ENCODE data around the gene PTGIS.

PTGIS gene

DNA sequence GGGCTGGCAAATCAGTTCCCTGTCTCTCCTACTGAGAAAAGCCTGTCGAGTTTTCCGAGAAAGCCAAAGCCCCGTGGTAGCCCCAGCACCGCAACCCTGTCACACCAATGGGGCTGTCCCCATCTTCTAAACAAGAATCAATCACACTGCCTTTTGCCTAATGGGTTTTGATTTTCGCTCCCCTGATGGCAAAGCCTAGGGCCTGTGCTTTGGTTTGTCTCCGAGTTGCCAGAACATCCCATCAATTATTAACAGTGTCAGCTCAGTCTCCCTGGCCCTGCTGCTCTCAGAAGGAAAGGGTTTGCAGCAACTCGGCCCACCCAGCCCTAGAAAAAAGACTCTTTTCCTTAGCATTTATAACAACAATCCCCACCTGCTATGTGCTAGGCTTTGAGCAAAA, 89.7 kb downstream of the PTGIS start:
- Mint-ChIP-seq H3K4me1 (ENCODE audit: low read depth in 2 of 2) (peaks cover 2 to 4% of the 10 kb centered on the region in 2 donors), H3K36me3 (ENCODE audit: insufficient read depth) (peaks cover 3% of the 10 kb centered on the region), H3K9me3 (no peaks in the 10 kb centered on the region), H3K4me3 (no peak overlapping the region), H3K27ac (no peak overlapping the region), H3K27me3 (peaks cover 67 to 81% of the 10 kb centered on the region in 2 donors)
- no peak for ATAC-seq (replicated peaks)
- DNase-seq = no peak

DNA sequence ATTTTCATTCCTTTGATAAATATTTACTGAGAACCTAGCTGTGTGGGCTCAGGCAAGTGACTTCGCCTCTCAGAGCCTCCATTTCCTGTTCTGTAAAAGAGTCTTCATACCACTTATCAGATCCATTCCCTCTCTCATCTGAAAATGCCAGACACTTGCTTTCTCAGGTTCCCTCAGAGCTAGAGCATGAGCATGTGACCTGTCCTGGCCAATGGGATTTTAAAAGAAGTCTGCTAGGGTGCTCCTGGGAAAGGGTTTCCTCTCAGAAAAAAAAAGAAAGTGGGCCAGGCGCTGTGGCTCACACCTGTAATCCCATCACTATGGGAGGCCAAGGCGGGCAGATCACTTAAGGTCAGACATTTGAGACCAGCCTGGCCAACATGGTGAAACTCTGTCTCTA, 90.7 kb downstream of the PTGIS start:
- Mint-ChIP-seq H3K9me3 (no peaks in the 10 kb centered on the region), H3K27ac (no peak overlapping the region), H3K4me3 (no peak overlapping the region), H3K27me3 (peaks cover 71 to 74% of the 10 kb centered on the region in 2 donors), H3K4me1 (ENCODE audit: low read depth in 2 of 2) (peaks cover 0 to 2% of the 10 kb centered on the region in 2 donors), H3K36me3 (ENCODE audit: insufficient read depth) (peaks cover 3% of the 10 kb centered on the region)
- ATAC-seq (replicated peaks) = no peak
- no peak for DNase-seq

DNA sequence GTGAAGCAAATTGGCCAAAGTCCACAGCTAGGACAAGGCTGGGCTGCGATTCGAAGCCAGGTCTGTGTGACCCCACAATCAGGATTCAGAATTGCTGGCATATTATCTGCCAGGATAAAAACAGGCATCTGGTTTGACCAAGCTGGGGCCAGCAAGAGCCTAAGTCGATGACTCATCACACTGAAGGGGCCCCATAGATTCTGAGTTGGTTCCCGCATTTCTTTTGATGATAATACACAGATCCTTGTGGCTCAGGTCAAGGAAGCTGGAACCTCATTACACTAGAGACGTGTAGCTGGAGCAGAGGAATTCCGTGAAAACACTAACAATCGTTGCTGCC, 92.0 kb downstream of the PTGIS start:
- no peaks in the 10 kb centered on the region for H3K4me1 Mint-ChIP-seq (ENCODE audit: low read depth in 2 of 2)
- H3K27me3 Mint-ChIP-seq = peaks cover 65 to 71% of the 10 kb centered on the region in 2 donors
- H3K36me3 Mint-ChIP-seq (ENCODE audit: insufficient read depth) = peaks cover 3% of the 10 kb centered on the region
- ATAC-seq (replicated peaks) (no peak), DNase-seq (no peak)
- no peak overlapping the region for H3K4me3 Mint-ChIP-seq
- H3K9me3 Mint-ChIP-seq = no peaks in the 10 kb centered on the region
- no peak overlapping the region for H3K27ac Mint-ChIP-seq

DNA sequence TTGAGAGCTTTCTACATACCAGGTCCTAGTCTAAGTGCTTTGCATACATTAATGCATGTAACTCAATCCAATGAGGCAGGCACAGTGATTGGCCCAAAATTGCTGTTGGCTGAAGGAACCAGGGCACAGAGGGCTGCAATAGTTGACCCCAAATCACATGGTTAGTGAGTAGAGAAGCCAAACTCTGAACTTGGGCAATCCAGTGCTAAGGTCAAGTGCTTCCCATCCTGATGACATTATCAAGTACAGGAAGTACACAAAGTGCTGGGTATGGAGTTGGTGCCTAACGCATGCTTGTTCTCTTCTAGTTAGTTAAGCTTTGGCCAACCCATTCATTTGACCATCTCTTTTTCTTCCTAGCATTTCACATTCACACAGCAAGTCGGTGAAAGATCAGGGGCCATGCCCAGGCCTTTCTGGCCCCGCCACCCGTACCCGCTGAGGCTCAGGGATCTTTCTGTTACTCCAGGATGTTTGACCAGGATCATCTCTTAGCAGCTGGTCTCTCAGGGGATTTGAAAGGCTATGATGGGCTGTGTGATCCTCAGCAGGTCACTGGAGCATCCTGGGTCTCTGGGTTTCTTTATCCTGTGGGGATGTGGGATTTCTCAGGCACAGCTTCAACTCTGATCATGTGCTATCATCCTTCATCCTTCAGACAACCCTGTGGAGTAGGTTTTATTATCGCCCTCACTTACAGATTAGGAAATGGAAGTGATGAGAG, 92.5 kb downstream of the PTGIS start:
- Mint-ChIP-seq H3K27ac (no peak overlapping the region), H3K27me3 (peaks cover 65 to 71% of the 10 kb centered on the region in 2 donors)

DNA sequence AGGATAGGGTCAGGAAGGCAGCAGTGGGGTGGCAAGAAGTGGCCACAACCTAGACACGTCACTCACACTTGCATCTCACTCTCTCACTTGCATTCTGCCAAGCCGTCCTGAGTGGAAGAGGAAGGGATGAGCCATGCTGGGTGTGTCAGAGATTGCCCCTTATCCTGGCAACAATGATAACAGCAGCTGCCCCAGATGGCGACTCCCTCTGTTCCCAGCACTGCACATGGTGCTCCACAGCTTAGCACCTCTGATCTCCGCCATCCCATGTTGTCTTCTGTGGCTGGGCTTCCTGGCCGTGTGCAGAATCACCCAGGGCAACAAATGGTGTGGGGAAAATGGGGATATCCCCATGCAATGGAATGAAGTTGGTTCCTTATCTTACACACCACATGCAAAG, 96.5 kb downstream of the PTGIS start:
- H3K27me3 Mint-ChIP-seq = peaks cover 50 to 77% of the 10 kb centered on the region in 2 donors
- H3K4me3 Mint-ChIP-seq = no peak overlapping the region
- ATAC-seq (replicated peaks) (no peak), DNase-seq (no peak)
- H3K4me1 Mint-ChIP-seq (ENCODE audit: low read depth in 2 of 2) = no peaks in the 10 kb centered on the region
- H3K9me3 Mint-ChIP-seq = no peaks in the 10 kb centered on the region
- H3K36me3 Mint-ChIP-seq (ENCODE audit: insufficient read depth) = no peaks in the 10 kb centered on the region
- no peak overlapping the region for H3K27ac Mint-ChIP-seq

More for the DNA sequence above, 92.5 kb downstream of the PTGIS start:
- DNase-seq (no peak), ATAC-seq (replicated peaks) (no peak)
- no peaks in the 10 kb centered on the region for H3K4me1 Mint-ChIP-seq (ENCODE audit: low read depth in 2 of 2)
- H3K9me3 Mint-ChIP-seq = no peaks in the 10 kb centered on the region
- H3K4me3 Mint-ChIP-seq = no peak overlapping the region
- H3K36me3 Mint-ChIP-seq (ENCODE audit: insufficient read depth) = peaks cover 3% of the 10 kb centered on the region

DNA sequence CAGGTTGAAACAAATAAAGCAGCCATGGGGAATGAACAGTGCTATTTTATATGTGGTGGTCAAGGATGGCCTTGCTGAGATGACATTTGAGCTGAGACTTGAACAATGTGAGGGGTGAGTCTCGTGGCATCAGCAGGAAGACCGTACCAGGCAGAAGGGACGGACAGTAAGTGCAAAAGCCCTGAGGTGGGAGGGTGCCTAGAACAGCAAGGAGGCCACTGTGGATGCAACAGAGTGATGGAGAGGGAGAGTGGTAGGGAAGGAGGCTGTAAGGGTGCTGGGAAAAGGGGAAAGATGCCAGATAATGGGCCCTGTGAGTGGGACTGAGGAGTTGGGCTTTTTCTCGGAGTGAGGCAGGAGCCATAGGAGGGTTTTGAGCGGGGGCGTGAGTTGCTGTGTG, 97.0 kb downstream of the PTGIS start:
- Mint-ChIP-seq H3K4me1 (ENCODE audit: low read depth in 2 of 2) (no peaks in the 10 kb centered on the region), H3K36me3 (ENCODE audit: insufficient read depth) (no peaks in the 10 kb centered on the region), H3K9me3 (no peaks in the 10 kb centered on the region), H3K27me3 (peaks cover 50 to 77% of the 10 kb centered on the region in 2 donors), H3K4me3 (no peak overlapping the region), H3K27ac (no peak overlapping the region)
- ATAC-seq (replicated peaks) (no peak), DNase-seq (no peak)

DNA sequence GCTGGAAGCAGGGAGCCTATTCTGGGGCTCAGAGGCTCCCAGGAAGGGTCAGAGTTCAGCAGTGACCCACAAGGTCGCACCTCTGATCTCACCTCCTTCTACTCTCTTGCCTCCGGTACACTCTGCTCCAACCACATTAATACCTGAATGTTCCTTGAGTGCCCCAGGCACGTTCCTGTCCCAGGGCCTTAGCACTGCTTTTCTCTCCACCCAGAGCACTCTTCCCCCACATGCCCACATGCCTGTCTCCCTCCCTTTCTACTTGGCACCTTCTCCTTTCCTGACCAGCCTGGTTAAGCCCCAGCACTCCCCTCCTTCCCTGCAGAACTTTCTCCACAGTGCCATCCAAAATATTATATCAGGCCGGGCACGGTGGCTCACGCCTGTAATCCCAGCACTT, 98.9 kb downstream of the PTGIS start:
- Mint-ChIP-seq H3K9me3 (no peaks in the 10 kb centered on the region), H3K4me1 (ENCODE audit: low read depth in 2 of 2) (no peaks in the 10 kb centered on the region), H3K27me3 (peaks cover 34 to 64% of the 10 kb centered on the region in 2 donors), H3K4me3 (no peak overlapping the region), H3K27ac (no peak overlapping the region), H3K36me3 (ENCODE audit: insufficient read depth) (no peaks in the 10 kb centered on the region)
- ATAC-seq (replicated peaks) (no peak), DNase-seq (no peak)

DNA sequence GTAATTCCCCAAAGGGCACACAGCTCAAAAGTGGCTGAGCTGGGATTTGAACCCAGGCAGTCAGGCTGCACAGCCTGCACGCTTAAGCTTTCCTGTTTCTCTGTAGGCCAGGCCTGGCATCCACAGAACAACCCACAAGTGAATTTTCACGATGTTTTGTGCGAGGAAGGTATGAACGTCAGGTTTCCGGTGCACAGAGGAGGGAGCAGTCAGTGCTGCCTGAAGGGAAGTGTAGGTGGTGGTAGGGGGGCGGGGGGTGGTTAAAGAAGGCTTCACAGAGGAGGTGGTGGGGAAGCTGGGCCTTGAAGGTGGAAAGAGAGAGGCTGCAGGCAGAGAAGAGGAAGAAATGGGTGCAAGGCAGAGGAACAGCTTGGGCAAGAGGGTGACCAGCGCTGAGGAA, 99.5 kb downstream of the PTGIS start:
- Mint-ChIP-seq H3K4me3 (no peak overlapping the region), H3K27me3 (peaks cover 33 to 63% of the 10 kb centered on the region in 2 donors), H3K36me3 (ENCODE audit: insufficient read depth) (no peaks in the 10 kb centered on the region), H3K9me3 (no peaks in the 10 kb centered on the region), H3K27ac (no peak overlapping the region), H3K4me1 (ENCODE audit: low read depth in 2 of 2) (no peaks in the 10 kb centered on the region)
- ATAC-seq (replicated peaks) = no peak
- no peak for DNase-seq

DNA sequence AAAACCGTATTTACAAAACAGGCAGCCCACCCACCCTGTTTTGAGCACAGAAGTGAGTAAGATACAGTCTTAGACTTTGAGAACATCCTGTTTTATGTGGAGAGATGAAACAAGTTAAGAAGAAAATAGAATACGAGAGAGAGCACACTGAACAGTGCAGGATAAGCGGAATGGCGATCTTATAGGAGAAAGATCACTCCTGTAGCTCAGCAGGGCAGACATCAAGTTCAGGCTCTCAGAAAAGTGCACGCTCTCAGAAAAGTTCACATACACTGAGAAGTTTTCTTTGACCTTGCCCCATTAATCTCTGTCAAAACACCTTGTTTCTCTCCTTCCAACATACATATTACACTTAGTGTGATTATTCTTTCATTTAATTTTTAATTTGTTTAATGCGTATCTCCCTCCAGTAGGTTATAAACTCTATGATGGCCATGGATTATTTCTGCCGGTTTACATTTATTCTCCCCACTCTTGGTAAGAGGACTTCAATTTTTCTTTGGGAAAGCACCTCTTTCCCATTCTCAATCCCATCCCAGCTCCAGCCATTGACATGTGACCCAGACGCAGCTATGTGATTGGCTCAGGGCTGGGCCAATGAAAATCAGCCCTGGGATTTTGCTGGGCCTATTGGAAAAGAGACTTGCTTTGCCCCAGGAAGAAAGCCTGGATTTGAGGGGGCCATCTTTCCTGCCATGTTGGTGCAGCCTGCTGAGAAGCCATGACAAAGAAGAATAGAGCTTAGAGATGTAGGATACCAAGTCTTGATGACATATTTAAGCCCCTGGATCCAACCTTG, 101.6 kb downstream of the PTGIS start:
- Mint-ChIP-seq H3K9me3 (no peaks in the 10 kb centered on the region), H3K27ac (no peak overlapping the region), H3K4me1 (ENCODE audit: low read depth in 2 of 2) (no peaks in the 10 kb centered on the region), H3K36me3 (ENCODE audit: insufficient read depth) (no peaks in the 10 kb centered on the region), H3K4me3 (no peak overlapping the region), H3K27me3 (peaks cover 34 to 74% of the 10 kb centered on the region in 2 donors)
- no peak for DNase-seq
- ATAC-seq (replicated peaks) = no peak

DNA sequence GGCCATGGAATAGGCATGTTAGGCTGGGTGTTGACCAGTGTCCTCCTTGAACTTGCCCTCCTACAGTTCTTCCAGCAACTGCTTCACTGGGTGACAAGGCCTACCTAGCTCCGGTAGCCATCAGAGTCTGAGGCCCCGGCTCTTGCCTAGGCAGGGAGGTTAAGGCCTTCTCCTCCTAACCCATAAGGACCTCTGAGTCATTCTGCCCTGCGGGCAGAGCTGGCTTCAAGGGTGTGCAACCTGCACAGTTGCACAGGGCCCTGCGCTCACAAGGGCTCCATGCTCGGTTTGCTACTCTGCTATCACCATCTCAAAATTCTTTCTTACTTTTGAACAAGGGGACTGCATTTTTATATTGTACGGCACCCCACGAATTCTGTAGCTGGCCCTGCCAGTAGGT, 103.4 kb downstream of the PTGIS start:
- no peak for DNase-seq
- Mint-ChIP-seq H3K36me3 (ENCODE audit: insufficient read depth) (no peaks in the 10 kb centered on the region), H3K27ac (no peak overlapping the region)

DNA sequence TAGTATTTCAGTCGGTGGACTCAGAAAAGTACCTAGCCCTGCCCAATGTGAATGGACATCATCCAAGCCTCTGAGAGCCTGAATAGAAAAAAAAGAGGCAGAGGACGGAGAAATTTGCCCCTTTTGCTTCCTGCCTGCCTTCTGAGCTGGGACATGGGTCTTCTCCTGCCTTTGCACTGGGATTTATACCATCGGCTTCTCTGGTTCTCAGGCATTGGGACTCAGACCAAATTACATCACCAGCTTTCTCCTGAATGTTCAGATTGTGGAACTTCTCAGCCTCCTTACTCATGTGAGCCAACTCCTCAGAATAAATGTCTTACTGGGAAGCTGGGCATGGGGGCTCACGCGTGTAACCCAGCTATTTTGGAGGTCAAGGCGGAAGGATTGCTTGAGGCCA, 105.3 kb downstream of the PTGIS start:
- no peak for ATAC-seq (replicated peaks)
- peaks cover 28 to 67% of the 10 kb centered on the region in 2 donors for H3K27me3 Mint-ChIP-seq

More for the DNA sequence above, 103.4 kb downstream of the PTGIS start:
- Mint-ChIP-seq H3K27me3 (peaks cover 26 to 74% of the 10 kb centered on the region in 2 donors), H3K4me1 (ENCODE audit: low read depth in 2 of 2) (no peaks in the 10 kb centered on the region), H3K4me3 (no peak overlapping the region), H3K9me3 (no peaks in the 10 kb centered on the region)
- no peak for ATAC-seq (replicated peaks)

DNA sequence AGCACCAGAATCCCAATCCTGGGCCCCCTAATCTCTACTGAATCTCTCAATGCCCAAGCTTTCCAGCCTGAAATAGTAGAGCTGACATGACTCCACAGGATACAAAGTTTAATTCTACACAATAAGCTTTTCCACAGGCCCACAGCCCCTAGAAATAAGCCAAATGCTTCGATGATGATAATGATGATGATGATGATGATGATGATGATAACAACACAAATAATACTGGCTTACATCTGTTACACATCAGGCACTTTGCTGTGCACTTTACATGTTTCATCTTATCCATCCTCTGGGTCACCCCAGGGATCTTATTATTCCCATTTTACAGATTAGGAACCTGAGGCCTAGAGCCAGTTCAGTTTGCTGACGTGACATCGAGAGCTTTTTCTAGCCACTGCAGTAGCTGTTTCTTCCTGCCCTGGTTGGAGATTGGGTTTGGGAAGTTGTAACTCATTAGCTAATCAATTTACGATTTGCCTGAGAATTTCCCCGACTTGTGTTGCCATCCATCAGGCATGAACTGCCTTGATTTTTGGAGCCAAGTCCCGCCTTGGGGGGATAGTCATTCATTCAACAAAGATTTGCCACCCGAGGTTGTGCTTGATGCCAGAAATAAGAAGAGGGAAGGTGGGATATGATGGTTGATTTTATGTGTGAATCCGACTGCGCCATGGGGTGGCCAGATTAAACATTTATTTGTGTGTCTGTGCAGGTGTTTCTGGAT, 105.9 kb downstream of the PTGIS start:
- ATAC-seq (replicated peaks) (no peak), DNase-seq (no peak)
- Mint-ChIP-seq H3K27me3 (peaks cover 28 to 62% of the 10 kb centered on the region in 2 donors), H3K27ac (no peak overlapping the region), H3K36me3 (ENCODE audit: insufficient read depth) (no peaks in the 10 kb centered on the region), H3K4me1 (ENCODE audit: low read depth in 2 of 2) (no peaks in the 10 kb centered on the region), H3K9me3 (no peaks in the 10 kb centered on the region), H3K4me3 (no peak overlapping the region)

More for the DNA sequence above, 105.3 kb downstream of the PTGIS start:
- no peaks in the 10 kb centered on the region for H3K4me1 Mint-ChIP-seq (ENCODE audit: low read depth in 2 of 2)
- no peak overlapping the region for H3K4me3 Mint-ChIP-seq
- H3K9me3 Mint-ChIP-seq = no peaks in the 10 kb centered on the region
- no peak for DNase-seq
- H3K36me3 Mint-ChIP-seq (ENCODE audit: insufficient read depth) = no peaks in the 10 kb centered on the region
- no peak overlapping the region for H3K27ac Mint-ChIP-seq

DNA sequence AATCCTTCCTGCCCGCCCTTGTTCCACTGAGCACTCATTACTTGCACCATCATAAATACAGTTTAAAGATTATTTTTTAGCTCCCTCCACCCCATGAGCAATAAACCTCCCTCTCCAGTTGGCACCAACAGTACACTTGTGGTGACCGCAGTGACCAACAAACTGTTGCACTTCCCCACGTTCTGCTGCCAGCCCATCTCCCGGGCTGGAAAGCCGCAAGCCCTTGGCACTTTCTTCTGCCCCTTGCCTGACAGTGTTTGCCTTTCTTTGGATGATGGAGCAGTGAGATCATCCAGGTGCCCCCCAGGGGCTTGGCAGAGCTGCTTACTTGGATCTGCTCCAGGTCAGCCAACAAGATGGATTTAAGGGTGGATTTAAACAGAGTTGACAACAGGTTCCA, 107.0 kb downstream of the PTGIS start:
- H3K9me3 Mint-ChIP-seq = no peaks in the 10 kb centered on the region
- H3K4me3 Mint-ChIP-seq = no peak overlapping the region
- peaks cover 37 to 65% of the 10 kb centered on the region in 2 donors for H3K27me3 Mint-ChIP-seq
- DNase-seq (no peak), ATAC-seq (replicated peaks) (no peak)
- H3K4me1 Mint-ChIP-seq (ENCODE audit: low read depth in 2 of 2) = no peaks in the 10 kb centered on the region
- H3K36me3 Mint-ChIP-seq (ENCODE audit: insufficient read depth) = no peaks in the 10 kb centered on the region
- no peak overlapping the region for H3K27ac Mint-ChIP-seq
